WTC11 (cell line): Measurements from ENCODE around the gene MACO1. TPM values are rescaled to one million over a fixed set of nuclear protein-coding genes. Genes with fewer than 3 reads are reported as not detected.
"Not testable (repeated sequence)": the region's sequence is repeated elsewhere in the genome, so short reads cannot be mapped to it uniquely, and the experiment has no call there.

ENCODE experiments used
- ATAC-seq: fragments of 200-7000 bp; cut with Tn5 transposase; 2 replicates; pipeline ENCODE4 v1.10.0; 2021; ENCODE audit warnings: mild to moderate bottlenecking, moderate library complexity
- CTCF ChIA-PET: fragments of 300-600 bp; sonication (Branson Sonifier 250); formaldehyde crosslinking; loops from one replicate; lab custom pipeline; 2021; ENCODE audit warnings: antibody characterized with exemption; lab: Charles Lee
- POLR2A ChIA-PET: fragments of 350-600 bp; sonication (Branson Sonifier 250); formaldehyde crosslinking; loops from one replicate; lab custom pipeline; 2021; ENCODE audit warnings: antibody characterized with exemption; lab: Charles Lee
- DNase-seq: peaks from one replicate; pipeline ENCODE4 v3.0.0; 2021; ENCODE audit warnings: low spot score
- H3K27ac Mint-ChIP-seq: 2 replicates; pipeline ENCODE4 v1.8.0; 2021; ENCODE audit warnings: mixed read lengths
- H3K27me3 Mint-ChIP-seq: 2 replicates; pipeline ENCODE4 v1.8.0; 2021; ENCODE audit warnings: low read depth, mild to moderate bottlenecking, moderate library complexity, mixed read lengths
- H3K36me3 Mint-ChIP-seq: 2 replicates; pipeline ENCODE4 v1.8.0; 2021; ENCODE audit warnings: mixed read lengths
- H3K4me1 Mint-ChIP-seq: 2 replicates; pipeline ENCODE4 v1.8.0; 2022; ENCODE audit warnings: mixed read lengths
- H3K4me3 Mint-ChIP-seq: 2 replicates; pipeline ENCODE4 v1.8.0; 2021; ENCODE audit warnings: mild to moderate bottlenecking, moderate library complexity, mixed read lengths
- H3K9me3 Mint-ChIP-seq: 2 replicates; pipeline ENCODE4 v1.8.0; 2021; ENCODE audit warnings: mixed read lengths
- CTCF ChIP-seq: fragments of 200-600 bp; IDR thresholded peaks from 2 replicates; pipeline ENCODE4 v1.8.0; 2022; ENCODE audit warnings: antibody characterized with exemption
- total RNA-seq: library from RNA; stranded (reverse); gene quantifications from 3 replicates; pipeline ENCODE4 v1.2.3, GENCODE V29; 2021

The MACO1 gene
- total RNA-seq, 1 experiment from 2014 or later = 9.5 TPM

GRCh38 chr1:25402947-25403803 lies 27.5 kb upstream of the MACO1 start:
- H3K27ac Mint-ChIP-seq, POLR2A ChIA-PET, H3K36me3 Mint-ChIP-seq, DNase-seq: not testable (repeated sequence)
- 0 out of 2 replicates have a peak, but pooled peaks have one; percentile 15 for TF ChIP-seq CTCF
- TF ChIP-seq, all 79 proteins: peak for 1; not testable (repeated sequence) for 78
- H3K4me3 Mint-ChIP-seq, H3K4me1 Mint-ChIP-seq, H3K9me3 Mint-ChIP-seq, CTCF ChIA-PET: not testable (repeated sequence)
- H3K27me3 Mint-ChIP-seq = peaks cover 11% of the 10 kb centered on the region; the same call in 1 of the 2 replicates
- ATAC-seq = peak; percentile 97

DNA sequence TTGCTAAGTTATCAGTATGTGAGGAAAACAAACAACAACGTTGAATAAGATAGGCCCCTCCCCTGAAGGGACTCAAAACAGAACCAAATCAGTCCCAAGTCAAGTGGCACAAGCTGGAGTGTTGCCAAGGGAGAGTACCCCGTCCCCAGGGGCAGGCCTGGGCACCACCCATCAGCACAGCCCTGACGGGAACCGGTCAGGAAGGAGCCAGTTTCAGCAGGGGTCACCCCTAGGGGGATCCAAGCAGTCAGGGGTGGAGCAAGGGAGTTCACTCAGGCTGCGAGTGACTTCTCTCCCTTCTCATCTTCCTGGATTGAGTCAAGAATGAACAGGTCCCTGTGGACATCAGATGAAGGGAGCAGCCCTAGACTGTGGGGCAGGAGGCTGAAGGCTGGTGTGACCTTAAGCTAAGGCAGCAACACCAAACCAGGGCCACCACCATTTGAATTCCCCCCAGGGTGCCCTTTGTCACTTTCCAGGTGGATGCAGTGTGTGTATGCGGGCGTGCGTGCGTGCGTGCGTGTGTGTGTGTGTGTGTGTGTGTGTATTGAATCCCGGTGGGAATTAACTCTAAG lies 24.9 kb upstream of the MACO1 start:
- H3K9me3 Mint-ChIP-seq, H3K27ac Mint-ChIP-seq, H3K4me3 Mint-ChIP-seq, H3K4me1 Mint-ChIP-seq, H3K27me3 Mint-ChIP-seq, ATAC-seq, POLR2A ChIA-PET, H3K36me3 Mint-ChIP-seq, DNase-seq: not testable (repeated sequence)
- CTCF ChIA-PET = interaction anchor here (0.9 kb wide), 1 partner anchor 119 kb away, joined by 4 read pairs; no protein-coding TSS in a partner anchor

GRCh38 chr1:25409641-25410427 lies 20.9 kb upstream of the MACO1 start:
- POLR2A ChIA-PET, H3K27me3 Mint-ChIP-seq, H3K4me3 Mint-ChIP-seq, DNase-seq, CTCF ChIA-PET, H3K36me3 Mint-ChIP-seq, H3K4me1 Mint-ChIP-seq, H3K27ac Mint-ChIP-seq, ATAC-seq, H3K9me3 Mint-ChIP-seq: not testable (repeated sequence)

DNA sequence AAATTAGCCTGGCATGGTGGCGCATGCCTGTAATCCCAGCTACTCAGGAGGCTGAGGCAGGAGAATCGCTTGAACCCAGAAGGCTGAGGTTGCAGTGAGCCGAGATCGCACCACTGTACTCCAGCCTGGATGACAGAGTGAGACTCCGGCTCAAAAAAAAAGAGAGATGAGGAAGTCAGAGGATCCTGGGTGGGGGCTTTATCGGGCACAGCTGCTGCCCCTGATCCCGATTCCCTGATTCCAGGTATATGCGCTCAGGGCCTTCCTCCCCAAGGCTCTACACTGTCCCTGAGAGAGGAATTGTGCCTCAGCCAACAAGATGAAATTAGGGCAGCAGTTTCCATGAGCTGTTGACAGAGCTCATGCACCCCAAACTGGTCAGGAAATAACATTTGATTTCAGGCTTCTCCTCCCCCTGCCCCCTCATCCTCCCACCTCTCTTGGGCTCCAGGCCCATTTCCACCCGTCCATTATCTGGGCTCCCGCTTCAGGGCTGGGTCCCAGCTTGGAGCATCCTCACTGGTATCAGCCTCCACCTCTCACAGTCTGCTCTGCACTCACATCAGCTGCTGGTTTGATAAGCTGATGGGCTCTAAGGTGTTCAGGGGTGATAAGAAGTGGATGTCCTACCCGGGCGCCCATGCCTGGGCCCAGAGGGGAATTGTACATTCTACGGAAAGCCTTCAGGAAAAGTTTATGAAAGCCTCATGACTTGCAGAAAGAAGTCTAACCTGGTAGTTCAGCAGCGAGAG lies 17.6 kb upstream of the MACO1 start:
- H3K9me3 Mint-ChIP-seq, CTCF ChIA-PET, H3K4me1 Mint-ChIP-seq, DNase-seq, ATAC-seq, H3K27me3 Mint-ChIP-seq, H3K36me3 Mint-ChIP-seq, H3K4me3 Mint-ChIP-seq, H3K27ac Mint-ChIP-seq: not testable (repeated sequence)
- POLR2A ChIA-PET = interaction anchor here (0.6 kb wide), 1 partner anchor 32 kb away, joined by 4 read pairs; no protein-coding TSS in a partner anchor

- DNase-seq, H3K36me3 Mint-ChIP-seq, H3K4me3 Mint-ChIP-seq, H3K27ac Mint-ChIP-seq, H3K27me3 Mint-ChIP-seq, H3K4me1 Mint-ChIP-seq, POLR2A ChIA-PET, H3K9me3 Mint-ChIP-seq: not testable (repeated sequence)
- ATAC-seq = peak; percentile 34
- CTCF ChIA-PET = interaction anchor here (1.0 kb wide), 1 partner anchor 78 kb away, joined by 3 read pairs; no protein-coding TSS in a partner anchor
Observed at GRCh38 chr1:25414157-25414556, 16.5 kb upstream of the MACO1 start.

DNA sequence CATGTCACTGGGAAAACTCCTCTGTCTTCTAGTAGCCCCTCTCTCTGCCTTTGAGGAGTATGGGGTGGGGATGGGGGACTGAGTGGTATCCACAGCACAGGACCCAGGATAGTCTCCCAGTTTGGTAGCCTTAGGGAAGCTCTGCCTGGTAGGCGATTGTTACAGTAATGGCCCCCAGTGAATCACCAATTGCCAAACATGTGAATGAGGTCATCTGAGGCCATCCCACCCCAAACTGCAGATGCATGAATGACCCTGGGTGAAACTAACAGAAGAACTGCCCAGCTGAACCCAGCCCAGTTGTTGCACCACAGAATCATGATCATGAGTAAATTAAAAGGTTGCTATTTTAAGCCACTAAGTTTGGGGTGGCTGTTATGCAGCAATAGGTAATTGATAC lies 16.1 kb upstream of the MACO1 start:
- DNase-seq, H3K36me3 Mint-ChIP-seq, POLR2A ChIA-PET, H3K9me3 Mint-ChIP-seq, H3K27ac Mint-ChIP-seq, H3K4me3 Mint-ChIP-seq, ATAC-seq, H3K4me1 Mint-ChIP-seq, H3K27me3 Mint-ChIP-seq: not testable (repeated sequence)
- CTCF ChIA-PET = interaction anchor here (1.0 kb wide), 1 partner anchor 78 kb away, joined by 3 read pairs; no protein-coding TSS in a partner anchor

DNA sequence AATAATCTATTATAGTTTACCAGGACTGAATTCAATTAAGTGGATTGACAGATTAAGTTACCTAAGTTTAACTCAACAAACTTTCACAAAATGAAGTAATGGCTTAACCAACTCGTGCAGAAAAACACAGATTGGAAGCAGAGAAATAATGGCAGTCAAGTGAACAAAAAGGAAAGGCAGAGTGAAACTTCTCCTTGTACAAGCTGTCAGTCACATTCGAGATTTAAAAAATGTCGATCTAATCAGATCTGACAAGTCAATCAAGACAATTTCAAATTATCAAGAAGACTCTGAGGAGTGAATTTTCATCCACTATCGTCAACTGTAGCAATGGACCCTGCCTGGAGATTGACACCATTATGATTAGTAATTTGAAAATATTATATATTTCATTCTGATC lies 13.4 kb upstream of the MACO1 start:
- H3K4me1 Mint-ChIP-seq, DNase-seq, H3K36me3 Mint-ChIP-seq, POLR2A ChIA-PET, H3K27ac Mint-ChIP-seq, ATAC-seq, H3K9me3 Mint-ChIP-seq, H3K4me3 Mint-ChIP-seq, H3K27me3 Mint-ChIP-seq, CTCF ChIA-PET: not testable (repeated sequence)

GRCh38 chr1:25419339-25419738 lies 11.4 kb upstream of the MACO1 start:
- H3K4me3 Mint-ChIP-seq, H3K4me1 Mint-ChIP-seq, CTCF ChIA-PET, H3K36me3 Mint-ChIP-seq, ATAC-seq, POLR2A ChIA-PET, H3K27ac Mint-ChIP-seq, H3K9me3 Mint-ChIP-seq, DNase-seq: not testable (repeated sequence)
- H3K27me3 Mint-ChIP-seq = peaks cover 11% of the 10 kb centered on the region

- H3K36me3 Mint-ChIP-seq, H3K4me3 Mint-ChIP-seq, POLR2A ChIA-PET, ATAC-seq, H3K27ac Mint-ChIP-seq, DNase-seq, H3K9me3 Mint-ChIP-seq, H3K4me1 Mint-ChIP-seq, CTCF ChIA-PET: not testable (repeated sequence)
- peaks cover 11% of the 10 kb centered on the region for H3K27me3 Mint-ChIP-seq
Observed at GRCh38 chr1:25420715-25421114, 10.0 kb upstream of the MACO1 start, which contains the start of gene RHCE. Gene RHCE (minus strand): TSS chr1:25420825. CDS start chr1:25420786, 39 bp downstream.

DNA sequence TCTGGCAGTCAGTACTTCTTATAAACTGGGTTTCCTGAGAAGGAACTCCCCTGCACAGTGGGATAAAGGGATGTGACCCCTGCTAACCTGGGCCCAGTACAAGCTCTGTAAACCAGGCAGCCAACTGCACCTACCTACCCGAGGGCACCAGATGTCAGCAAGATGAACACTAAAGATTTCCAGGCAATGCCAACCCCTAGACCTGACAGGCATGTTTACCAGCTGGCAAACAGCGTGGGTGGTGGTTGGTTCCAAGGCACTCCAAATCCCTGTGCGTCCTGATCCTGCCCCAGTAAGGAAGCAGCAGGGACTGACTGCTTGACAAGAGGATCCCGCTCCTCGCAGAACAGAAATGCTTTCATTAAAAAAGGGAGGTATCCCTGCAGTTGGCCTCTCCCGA lies 7.5 kb upstream of the MACO1 start:
- ATAC-seq, H3K4me1 Mint-ChIP-seq, DNase-seq, H3K9me3 Mint-ChIP-seq, H3K27ac Mint-ChIP-seq, CTCF ChIA-PET, H3K4me3 Mint-ChIP-seq, POLR2A ChIA-PET, H3K36me3 Mint-ChIP-seq: not testable (repeated sequence)
- peaks cover 16% of the 10 kb centered on the region for H3K27me3 Mint-ChIP-seq
